Transverse colon (tissue), 3 donors: ENCODE measurements around the gene FGD4.

Experiments
- EP300 ChIP-seq: sonication (generic); formaldehyde crosslinking; IDR thresholded peaks from one replicate; pipeline ENCODE4 v1.6.1; 2017; ENCODE audit warnings: antibody characterized with exemption, low read depth
- POLR2A ChIP-seq: fragments of 450-650 bp; IDR thresholded peaks from one replicate; pipeline ENCODE4 v1.6.1; 2016; ENCODE audit warnings: antibody characterized with exemption, mild to moderate bottlenecking, moderate library complexity
- TF ChIP-seq, protein P1 (sequence below), 5 experiments: fragments of 200-600 bp in 3 of 5; fragments of 450-650 bp in 2 of 5; sonication (generic) in 3 of 5; IDR thresholded peaks; 1 replicate in 2 of 5; 2 replicates in 3 of 5; pipeline ENCODE4 v1.5.1; 2016 to 2017; ENCODE audit warnings: antibody characterized with exemption in 5 of 5, inconsistent platforms in 3 of 5, mild to moderate bottlenecking in 2 of 5, moderate library complexity in 1 of 5

DNA sequence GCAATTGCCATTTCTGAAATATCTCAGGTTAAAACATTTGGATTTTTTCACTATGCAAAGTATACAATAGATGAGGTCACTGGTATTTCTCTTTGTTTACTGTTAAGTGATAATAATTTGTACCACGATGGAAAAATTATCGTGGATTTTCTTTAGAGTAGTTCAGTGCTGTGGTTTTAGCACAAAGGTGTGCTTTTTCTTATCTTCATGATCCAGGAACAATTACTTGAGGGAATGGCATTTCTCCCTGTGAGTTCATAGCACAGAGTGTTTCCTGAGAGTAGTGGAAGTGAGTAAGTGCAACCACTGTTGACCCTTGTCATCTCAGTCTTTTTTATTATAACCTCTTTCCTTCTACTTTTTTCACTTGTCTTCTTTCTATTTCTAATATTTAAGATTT is 86.8 kb downstream of the FGD4 start:
- TF ChIP-seq, protein P1, sequence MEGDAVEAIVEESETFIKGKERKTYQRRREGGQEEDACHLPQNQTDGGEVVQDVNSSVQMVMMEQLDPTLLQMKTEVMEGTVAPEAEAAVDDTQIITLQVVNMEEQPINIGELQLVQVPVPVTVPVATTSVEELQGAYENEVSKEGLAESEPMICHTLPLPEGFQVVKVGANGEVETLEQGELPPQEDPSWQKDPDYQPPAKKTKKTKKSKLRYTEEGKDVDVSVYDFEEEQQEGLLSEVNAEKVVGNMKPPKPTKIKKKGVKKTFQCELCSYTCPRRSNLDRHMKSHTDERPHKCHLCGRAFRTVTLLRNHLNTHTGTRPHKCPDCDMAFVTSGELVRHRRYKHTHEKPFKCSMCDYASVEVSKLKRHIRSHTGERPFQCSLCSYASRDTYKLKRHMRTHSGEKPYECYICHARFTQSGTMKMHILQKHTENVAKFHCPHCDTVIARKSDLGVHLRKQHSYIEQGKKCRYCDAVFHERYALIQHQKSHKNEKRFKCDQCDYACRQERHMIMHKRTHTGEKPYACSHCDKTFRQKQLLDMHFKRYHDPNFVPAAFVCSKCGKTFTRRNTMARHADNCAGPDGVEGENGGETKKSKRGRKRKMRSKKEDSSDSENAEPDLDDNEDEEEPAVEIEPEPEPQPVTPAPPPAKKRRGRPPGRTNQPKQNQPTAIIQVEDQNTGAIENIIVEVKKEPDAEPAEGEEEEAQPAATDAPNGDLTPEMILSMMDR (IDR thresholded peaks at IDR 0.05): no peak
- no peak for TF ChIP-seq EP300
- TF ChIP-seq POLR2A: no peak
